Measurements from ENCODE around the gene VPS39. TPM values are rescaled to one million over a fixed set of nuclear protein-coding genes. Genes with fewer than 3 reads are reported as not detected.

VPS39 gene
- total RNA-seq, 1 donor from 2014 or later = 43.3 TPM

DNA sequence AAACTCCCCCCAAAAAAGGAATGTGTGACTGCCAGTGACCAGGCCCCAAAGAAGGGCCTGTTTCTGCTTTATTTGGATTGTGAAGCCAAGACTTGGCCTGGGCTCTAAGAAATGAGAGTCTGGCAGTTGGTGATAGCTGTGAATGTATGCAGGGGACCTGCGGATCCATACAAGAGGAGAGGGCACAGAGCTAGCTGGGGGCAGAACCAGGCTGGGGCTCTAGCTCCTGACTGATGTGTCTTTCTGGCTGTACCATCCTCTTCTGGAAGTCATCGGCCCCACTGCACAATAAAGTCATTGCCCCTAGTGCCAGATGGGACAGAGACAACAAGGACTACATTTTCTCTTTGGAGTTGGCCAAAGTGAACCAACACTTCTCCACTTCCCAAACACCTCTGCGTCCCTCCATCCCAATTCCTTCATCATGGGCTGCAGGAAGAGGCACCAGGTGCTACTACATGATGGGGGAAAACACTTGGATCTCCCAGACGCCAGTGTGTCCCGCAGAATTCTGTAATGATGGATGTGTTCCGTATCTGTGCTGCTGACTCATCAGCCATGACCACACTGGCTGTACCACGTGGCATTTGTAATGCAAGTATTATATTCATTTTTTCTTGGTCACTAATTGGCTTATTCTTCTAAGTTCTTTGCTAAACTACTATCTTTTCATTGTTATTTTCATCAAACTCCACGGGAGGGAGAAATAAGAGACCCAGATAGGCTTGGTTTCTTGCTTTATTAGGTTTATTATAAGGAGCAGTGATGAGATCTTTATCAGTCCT is 49.9 kb downstream of the VPS39 start:
- no peak overlapping the region for H3K4me3 ChIP-seq (ENCODE audit: low read depth, low read length)
- TF ChIP-seq, protein P1, sequence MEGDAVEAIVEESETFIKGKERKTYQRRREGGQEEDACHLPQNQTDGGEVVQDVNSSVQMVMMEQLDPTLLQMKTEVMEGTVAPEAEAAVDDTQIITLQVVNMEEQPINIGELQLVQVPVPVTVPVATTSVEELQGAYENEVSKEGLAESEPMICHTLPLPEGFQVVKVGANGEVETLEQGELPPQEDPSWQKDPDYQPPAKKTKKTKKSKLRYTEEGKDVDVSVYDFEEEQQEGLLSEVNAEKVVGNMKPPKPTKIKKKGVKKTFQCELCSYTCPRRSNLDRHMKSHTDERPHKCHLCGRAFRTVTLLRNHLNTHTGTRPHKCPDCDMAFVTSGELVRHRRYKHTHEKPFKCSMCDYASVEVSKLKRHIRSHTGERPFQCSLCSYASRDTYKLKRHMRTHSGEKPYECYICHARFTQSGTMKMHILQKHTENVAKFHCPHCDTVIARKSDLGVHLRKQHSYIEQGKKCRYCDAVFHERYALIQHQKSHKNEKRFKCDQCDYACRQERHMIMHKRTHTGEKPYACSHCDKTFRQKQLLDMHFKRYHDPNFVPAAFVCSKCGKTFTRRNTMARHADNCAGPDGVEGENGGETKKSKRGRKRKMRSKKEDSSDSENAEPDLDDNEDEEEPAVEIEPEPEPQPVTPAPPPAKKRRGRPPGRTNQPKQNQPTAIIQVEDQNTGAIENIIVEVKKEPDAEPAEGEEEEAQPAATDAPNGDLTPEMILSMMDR (IDR thresholded peaks at IDR 0.05; ENCODE audit: insufficient read depth, low read length, poor library complexity, severe bottlenecking) = no peak
- no peaks in the 10 kb centered on the region for H3K36me3 ChIP-seq (ENCODE audit: control insufficient read depth, insufficient read depth, low read length)
- H3K27me3 ChIP-seq (ENCODE audit: control insufficient read depth, insufficient read depth, low read length) = peaks cover 7% of the 10 kb centered on the region
- no peak for DNase-seq (ENCODE audit: low read depth)

DNA sequence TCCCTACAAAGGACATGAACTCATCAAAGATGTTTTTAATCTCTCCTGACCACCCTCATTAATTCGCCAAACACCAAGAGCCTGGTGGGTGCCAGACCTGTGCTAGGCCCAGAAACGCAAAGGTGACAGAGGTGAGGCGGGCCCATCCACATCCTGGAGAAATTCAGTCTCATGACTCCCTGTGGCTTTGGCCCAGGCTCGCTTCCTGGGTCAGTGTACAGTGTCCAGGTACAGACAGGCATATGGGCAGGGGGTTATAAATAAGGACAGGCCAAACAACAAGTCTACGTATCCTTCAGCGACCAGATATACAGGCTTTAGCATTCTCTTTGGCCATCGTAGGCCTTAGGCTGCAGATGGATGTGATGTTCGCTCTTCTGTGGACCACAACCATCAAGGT is 50.7 kb downstream of the VPS39 start:
- H3K27me3 ChIP-seq (ENCODE audit: control insufficient read depth, insufficient read depth, low read length) = peaks cover 9% of the 10 kb centered on the region
- TF ChIP-seq, protein P1 (IDR thresholded peaks at IDR 0.05; ENCODE audit: insufficient read depth, low read length, poor library complexity, severe bottlenecking) = no peak
- no peak overlapping the region for H3K4me3 ChIP-seq (ENCODE audit: low read depth, low read length)
- no peaks in the 10 kb centered on the region for H3K36me3 ChIP-seq (ENCODE audit: control insufficient read depth, insufficient read depth, low read length)
- DNase-seq (ENCODE audit: low read depth) = no peak

DNA sequence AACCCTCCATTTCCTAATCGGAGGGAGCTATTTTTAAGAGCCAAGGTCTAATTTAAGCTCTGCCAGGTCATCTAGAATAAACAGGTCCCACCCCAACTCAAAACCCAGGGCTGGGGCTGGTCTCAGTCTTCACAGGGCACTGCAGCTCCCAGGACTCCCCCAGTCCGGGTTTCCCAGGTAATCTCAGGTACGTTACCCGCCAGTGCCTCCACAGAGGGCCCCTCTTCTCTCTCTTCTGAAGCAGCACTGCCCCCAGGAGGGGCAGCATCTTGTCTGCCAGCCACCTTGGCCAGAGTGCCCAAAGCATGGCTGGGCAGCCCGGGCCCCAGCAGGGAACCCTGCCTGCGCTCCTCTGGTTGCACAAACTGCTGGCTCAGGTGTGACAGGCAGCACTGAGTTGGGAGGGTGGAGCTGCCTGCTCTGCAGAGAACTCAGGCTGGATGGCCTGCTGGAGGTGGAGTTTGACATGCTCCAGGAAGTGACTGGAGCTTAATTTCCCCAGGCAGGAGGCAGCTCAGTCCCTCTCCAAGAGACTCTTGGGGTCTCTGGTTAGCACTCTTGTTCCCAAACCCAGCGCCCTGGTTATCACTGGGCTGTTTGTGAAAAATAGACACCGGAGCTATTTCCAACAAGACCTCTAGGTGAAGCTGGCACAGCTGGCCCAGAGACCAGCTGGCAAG is 51.7 kb downstream of the VPS39 start, which contains the start of gene PLA2G4F:
Gene PLA2G4F (minus strand): TSS at position 394 of the 680 bp plus-strand sequence. CDS start 87 bp downstream, at position 307.
- no peak for DNase-seq (ENCODE audit: low read depth)
- TF ChIP-seq, protein P1 (IDR thresholded peaks at IDR 0.05; ENCODE audit: insufficient read depth, low read length, poor library complexity, severe bottlenecking) = no peak
- H3K36me3 ChIP-seq (ENCODE audit: control insufficient read depth, insufficient read depth, low read length) = no peaks in the 10 kb centered on the region
- H3K27me3 ChIP-seq (ENCODE audit: control insufficient read depth, insufficient read depth, low read length) = peaks cover 9% of the 10 kb centered on the region
- no peak within 1 kb of the TSS for H3K4me3 ChIP-seq (ENCODE audit: low read depth, low read length)

DNA sequence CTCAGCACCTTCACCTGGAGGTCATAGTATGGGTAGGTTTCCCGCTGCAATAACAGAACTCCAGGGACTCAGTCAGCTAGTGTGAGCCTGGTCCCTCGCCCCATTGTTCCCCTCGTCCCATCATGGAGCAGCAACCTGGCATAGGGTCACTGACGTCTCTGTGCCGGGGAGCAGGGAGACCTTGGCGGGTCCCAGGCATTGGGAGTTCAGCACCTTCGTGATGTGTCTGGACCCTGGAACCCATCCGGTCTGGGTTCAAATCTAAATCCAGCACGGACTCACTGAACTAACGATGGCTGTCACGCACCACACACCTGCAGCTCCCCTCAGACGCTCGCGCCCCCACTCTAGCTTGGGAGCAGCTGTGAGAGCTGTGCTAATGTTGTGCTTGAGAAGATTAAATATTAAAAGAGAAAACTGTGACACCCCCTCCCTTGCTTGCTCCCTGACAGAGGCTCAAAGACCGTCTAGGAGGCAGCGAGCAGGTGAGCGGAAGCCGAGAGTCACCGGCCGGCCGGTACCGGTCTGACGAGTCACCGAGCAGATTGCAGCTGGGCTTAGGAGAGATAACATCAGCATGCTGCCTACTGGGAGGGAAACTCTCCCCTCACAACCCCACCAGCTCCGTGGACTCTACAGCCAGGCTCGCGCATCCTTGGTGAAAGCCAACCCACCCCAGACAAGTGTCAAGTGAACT is 52.4 kb downstream of the VPS39 start:
- no peak for DNase-seq (ENCODE audit: low read depth)
- TF ChIP-seq, protein P1 (IDR thresholded peaks at IDR 0.05; ENCODE audit: insufficient read depth, low read length, poor library complexity, severe bottlenecking) = no peak
- Histone ChIP-seq H3K36me3 (ENCODE audit: control insufficient read depth, insufficient read depth, low read length) (no peaks in the 10 kb centered on the region), H3K4me3 (ENCODE audit: low read depth, low read length) (no peak overlapping the region), H3K27me3 (ENCODE audit: control insufficient read depth, insufficient read depth, low read length) (peaks cover 9% of the 10 kb centered on the region)

DNA sequence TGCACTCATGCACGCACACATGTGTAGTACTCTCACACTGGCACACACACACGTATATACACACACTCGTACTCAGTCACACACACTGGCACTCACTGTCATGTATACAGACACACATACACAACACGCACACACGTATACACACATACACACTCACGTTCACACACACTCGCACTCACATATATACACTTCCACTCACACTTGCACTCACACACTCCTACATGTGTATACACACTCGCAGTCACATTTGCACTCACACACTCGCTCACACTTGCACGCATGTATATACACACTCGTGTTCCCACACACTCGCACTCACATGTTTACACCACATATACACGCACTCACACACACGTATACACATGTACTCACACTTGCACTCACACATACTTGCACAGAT is 53.1 kb downstream of the VPS39 start:
- no peak overlapping the region for H3K4me3 ChIP-seq (ENCODE audit: low read depth, low read length)
- TF ChIP-seq, protein P1 (IDR thresholded peaks at IDR 0.05; ENCODE audit: insufficient read depth, low read length, poor library complexity, severe bottlenecking) = no peak

More for the DNA sequence above, 53.1 kb downstream of the VPS39 start:
- DNase-seq (ENCODE audit: low read depth) = no peak
- Histone ChIP-seq H3K36me3 (ENCODE audit: control insufficient read depth, insufficient read depth, low read length) (no peaks in the 10 kb centered on the region), H3K27me3 (ENCODE audit: control insufficient read depth, insufficient read depth, low read length) (peaks cover 9% of the 10 kb centered on the region)
